ENCODE data around the gene USP22.

Gene USP22

GRCh38 chr17:21049457-21049856, 6.6 kb upstream of the USP22 start:
- no peaks in the 10 kb centered on the region for H3K27me3 ChIP-seq (ENCODE audit: control insufficient read depth in 5 of 5, insufficient read depth in 4 of 5, low read length in 5 of 5)
- no peaks in the 10 kb centered on the region for H3K9me3 ChIP-seq (ENCODE audit: control insufficient read depth in 5 of 5, low read length in 5 of 5)
- H3K4me1 ChIP-seq (ENCODE audit: control insufficient read depth in 5 of 5, insufficient read depth in 5 of 5, low read length in 5 of 5) = peaks cover 0 to 7% (median 5%) of the 10 kb centered on the region in 5 donors
- no peaks in the 10 kb centered on the region for H3K36me3 ChIP-seq (ENCODE audit: control insufficient read depth in 5 of 5, insufficient read depth in 5 of 5, low read length in 5 of 5)
- no peak overlapping the region for H3K9ac ChIP-seq (ENCODE audit: low read length in 5 of 5)
- H3K27ac ChIP-seq (ENCODE audit: low read depth, low read length) = no peak overlapping the region
- H3K4me3 ChIP-seq (ENCODE audit: low read depth in 1 of 5, low read length in 5 of 5) = no peak overlapping the region

- Histone ChIP-seq H3K9me3 (ENCODE audit: control insufficient read depth in 5 of 5, low read length in 5 of 5) (no peaks in the 10 kb centered on the region), H3K27me3 (ENCODE audit: control insufficient read depth in 5 of 5, insufficient read depth in 4 of 5, low read length in 5 of 5) (no peaks in the 10 kb centered on the region)
These were observed 3.4 kb upstream of the USP22 start for GRCh38 chr17:21046216-21046615.

GRCh38 chr17:21044971-21045370, 2.2 kb upstream of the USP22 start:
- Histone ChIP-seq H3K27me3 (ENCODE audit: control insufficient read depth in 5 of 5, insufficient read depth in 4 of 5, low read length in 5 of 5) (no peaks in the 10 kb centered on the region), H3K36me3 (ENCODE audit: control insufficient read depth in 5 of 5, insufficient read depth in 5 of 5, low read length in 5 of 5) (no peaks in the 10 kb centered on the region), H3K4me1 (ENCODE audit: control insufficient read depth in 5 of 5, insufficient read depth in 5 of 5, low read length in 5 of 5) (peaks cover 6 to 26% (median 18%) of the 10 kb centered on the region in 5 donors), H3K4me3 (ENCODE audit: low read depth in 1 of 5, low read length in 5 of 5) (no peak overlapping the region), H3K9ac (ENCODE audit: low read length in 5 of 5) (no peak overlapping the region), H3K9me3 (ENCODE audit: control insufficient read depth in 5 of 5, low read length in 5 of 5) (no peaks in the 10 kb centered on the region), H3K27ac (ENCODE audit: low read depth, low read length) (no peak overlapping the region)

More at GRCh38 chr17:21046216-21046615, 3.4 kb upstream of the USP22 start:
- H3K4me3 ChIP-seq (ENCODE audit: low read depth in 1 of 5, low read length in 5 of 5) = no peak overlapping the region
- H3K36me3 ChIP-seq (ENCODE audit: control insufficient read depth in 5 of 5, insufficient read depth in 5 of 5, low read length in 5 of 5) = no peaks in the 10 kb centered on the region
- peaks cover 3 to 14% (median 7%) of the 10 kb centered on the region in 5 donors for H3K4me1 ChIP-seq (ENCODE audit: control insufficient read depth in 5 of 5, insufficient read depth in 5 of 5, low read length in 5 of 5)
- H3K27ac ChIP-seq (ENCODE audit: low read depth, low read length) = no peak overlapping the region
- no peak overlapping the region for H3K9ac ChIP-seq (ENCODE audit: low read length in 5 of 5)

GRCh38 chr17:21043296-21044232, 753 bp upstream of the USP22 start:
- peak overlapping the region; percentile 69 to 88 (median 77) for H3K4me3 ChIP-seq (ENCODE audit: low read depth in 1 of 5, low read length in 5 of 5)
- H3K9me3 ChIP-seq (ENCODE audit: control insufficient read depth in 5 of 5, low read length in 5 of 5) = no peaks in the 10 kb centered on the region
- peak overlapping the region; percentile 76 for H3K27ac ChIP-seq (ENCODE audit: low read depth, low read length)
- H3K9ac ChIP-seq (ENCODE audit: low read length in 5 of 5) = peak overlapping the region in 4 of 5 donors; percentile 12 to 84 (median 76)
- no peaks in the 10 kb centered on the region for H3K36me3 ChIP-seq (ENCODE audit: control insufficient read depth in 5 of 5, insufficient read depth in 5 of 5, low read length in 5 of 5)
- no peaks in the 10 kb centered on the region for H3K27me3 ChIP-seq (ENCODE audit: control insufficient read depth in 5 of 5, insufficient read depth in 4 of 5, low read length in 5 of 5)
- H3K4me1 ChIP-seq (ENCODE audit: control insufficient read depth in 5 of 5, insufficient read depth in 5 of 5, low read length in 5 of 5) = peaks cover 8 to 29% (median 25%) of the 10 kb centered on the region in 5 donors

DNA sequence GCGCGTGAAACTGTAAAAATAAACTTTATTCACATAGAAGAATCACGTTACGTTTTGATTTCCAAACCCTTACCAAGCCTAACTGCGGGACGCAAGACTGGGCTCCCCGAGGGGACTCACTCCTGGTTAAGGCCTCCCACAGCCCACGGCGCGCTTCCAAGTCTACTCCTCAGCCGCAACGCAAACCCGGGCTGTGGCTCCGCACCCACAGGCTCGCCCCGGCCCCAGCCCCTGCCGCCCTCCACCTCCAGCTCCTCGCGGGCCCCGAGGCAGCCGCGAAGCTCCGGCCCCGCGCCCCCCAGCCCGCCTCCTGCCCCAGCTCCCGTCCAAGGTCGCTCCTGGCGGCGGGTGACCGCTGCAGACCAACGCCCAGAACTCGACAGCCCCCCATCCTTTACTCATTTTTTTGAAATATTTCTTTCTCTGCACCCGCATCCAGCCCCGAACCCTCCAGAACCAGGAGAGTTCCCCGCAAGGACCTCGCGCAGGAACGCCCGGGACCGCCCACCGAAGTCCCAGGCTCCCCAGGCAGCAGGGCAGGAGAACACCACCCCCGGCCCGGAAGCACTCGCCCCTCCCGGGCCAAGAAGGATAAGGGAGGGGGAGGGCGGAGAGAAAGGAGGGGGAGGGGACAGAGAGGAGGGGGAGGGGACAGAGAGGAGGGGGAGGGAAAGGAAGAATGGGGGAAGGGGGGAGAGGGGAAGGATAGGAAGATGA, 912 bp downstream of the USP22 start:
- peak overlapping the region; percentile 68 to 98 (median 94) for H3K9ac ChIP-seq (ENCODE audit: low read length in 5 of 5)
- H3K4me3 ChIP-seq (ENCODE audit: low read depth in 1 of 5, low read length in 5 of 5) = peak overlapping the region; percentile 78 to 95 (median 86)
- peaks cover 0 to 6% (median 0%) of the 10 kb centered on the region in 5 donors for H3K36me3 ChIP-seq (ENCODE audit: control insufficient read depth in 5 of 5, insufficient read depth in 5 of 5, low read length in 5 of 5)
- no peaks in the 10 kb centered on the region for H3K9me3 ChIP-seq (ENCODE audit: control insufficient read depth in 5 of 5, low read length in 5 of 5)
- peak overlapping the region; percentile 93 for H3K27ac ChIP-seq (ENCODE audit: low read depth, low read length)
- H3K4me1 ChIP-seq (ENCODE audit: control insufficient read depth in 5 of 5, insufficient read depth in 5 of 5, low read length in 5 of 5) = peaks cover 12 to 41% (median 34%) of the 10 kb centered on the region in 5 donors
- no peaks in the 10 kb centered on the region for H3K27me3 ChIP-seq (ENCODE audit: control insufficient read depth in 5 of 5, insufficient read depth in 4 of 5, low read length in 5 of 5)

GRCh38 chr17:21039839-21040575, 2.8 kb downstream of the USP22 start:
- H3K36me3 ChIP-seq (ENCODE audit: control insufficient read depth in 5 of 5, insufficient read depth in 5 of 5, low read length in 5 of 5) = peaks cover 0 to 6% (median 0%) of the 10 kb centered on the region in 5 donors
- peaks cover 12 to 58% (median 49%) of the 10 kb centered on the region in 5 donors for H3K4me1 ChIP-seq (ENCODE audit: control insufficient read depth in 5 of 5, insufficient read depth in 5 of 5, low read length in 5 of 5)
- H3K27ac ChIP-seq (ENCODE audit: low read depth, low read length) = peak overlapping the region; percentile 93
- H3K9ac ChIP-seq (ENCODE audit: low read length in 5 of 5) = peak overlapping the region in 3 of 5 donors; percentile 8 to 60 (median 26)
- H3K27me3 ChIP-seq (ENCODE audit: control insufficient read depth in 5 of 5, insufficient read depth in 4 of 5, low read length in 5 of 5) = no peaks in the 10 kb centered on the region
- H3K4me3 ChIP-seq (ENCODE audit: low read depth in 1 of 5, low read length in 5 of 5) = peak overlapping the region in 3 of 5 donors; percentile 80 to 95 (median 86)
- H3K9me3 ChIP-seq (ENCODE audit: control insufficient read depth in 5 of 5, low read length in 5 of 5) = no peaks in the 10 kb centered on the region

DNA sequence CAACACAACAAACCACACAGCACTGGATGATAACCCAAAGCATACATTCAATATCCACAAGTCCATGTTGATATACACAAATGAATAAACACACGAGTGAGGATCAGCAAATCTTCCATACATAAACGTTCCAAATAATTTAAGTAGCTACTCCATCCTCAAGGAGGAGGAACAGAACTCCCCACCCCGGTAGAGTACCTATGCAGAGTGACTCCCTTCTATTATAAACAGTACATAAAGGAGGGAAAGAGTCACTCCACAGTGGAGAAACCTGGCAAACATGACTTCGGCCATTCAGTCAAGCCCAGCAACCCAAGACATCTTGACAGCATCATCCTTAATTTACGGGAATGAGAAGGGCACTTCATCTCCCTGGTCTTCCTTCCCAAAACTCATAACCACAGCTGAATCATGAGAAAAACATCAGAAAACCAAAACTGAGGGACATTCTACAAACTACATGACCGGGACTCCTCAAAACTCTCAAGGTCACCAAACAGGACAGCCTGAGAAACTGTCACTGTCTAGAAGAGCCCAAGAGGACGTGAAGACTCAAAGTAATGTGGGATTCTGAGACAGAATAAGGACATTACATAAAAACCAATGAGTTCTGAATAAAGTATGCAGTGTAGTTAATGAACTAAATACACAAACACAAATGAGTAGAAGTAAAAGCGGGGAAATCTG, 5.6 kb downstream of the USP22 start:
- peaks cover 0 to 6% (median 0%) of the 10 kb centered on the region in 5 donors for H3K36me3 ChIP-seq (ENCODE audit: control insufficient read depth in 5 of 5, insufficient read depth in 5 of 5, low read length in 5 of 5)
- H3K27ac ChIP-seq (ENCODE audit: low read depth, low read length) = peak overlapping the region; percentile 47
- no peaks in the 10 kb centered on the region for H3K27me3 ChIP-seq (ENCODE audit: control insufficient read depth in 5 of 5, insufficient read depth in 4 of 5, low read length in 5 of 5)
- no peak overlapping the region for H3K4me3 ChIP-seq (ENCODE audit: low read depth in 1 of 5, low read length in 5 of 5)
- peaks cover 16 to 76% (median 65%) of the 10 kb centered on the region in 5 donors for H3K4me1 ChIP-seq (ENCODE audit: control insufficient read depth in 5 of 5, insufficient read depth in 5 of 5, low read length in 5 of 5)
- no peak overlapping the region for H3K9ac ChIP-seq (ENCODE audit: low read length in 5 of 5)
- no peaks in the 10 kb centered on the region for H3K9me3 ChIP-seq (ENCODE audit: control insufficient read depth in 5 of 5, low read length in 5 of 5)

GRCh38 chr17:21036361-21036881, 6.4 kb downstream of the USP22 start:
- Histone ChIP-seq H3K4me1 (ENCODE audit: control insufficient read depth in 5 of 5, insufficient read depth in 5 of 5, low read length in 5 of 5) (peaks cover 16 to 80% (median 70%) of the 10 kb centered on the region in 5 donors), H3K27ac (ENCODE audit: low read depth, low read length) (peak overlapping the region; percentile 1), H3K9me3 (ENCODE audit: control insufficient read depth in 5 of 5, low read length in 5 of 5) (no peaks in the 10 kb centered on the region), H3K9ac (ENCODE audit: low read length in 5 of 5) (no peak overlapping the region), H3K27me3 (ENCODE audit: control insufficient read depth in 5 of 5, insufficient read depth in 4 of 5, low read length in 5 of 5) (no peaks in the 10 kb centered on the region), H3K4me3 (ENCODE audit: low read depth in 1 of 5, low read length in 5 of 5) (no peak overlapping the region), H3K36me3 (ENCODE audit: control insufficient read depth in 5 of 5, insufficient read depth in 5 of 5, low read length in 5 of 5) (peaks cover 0 to 6% (median 0%) of the 10 kb centered on the region in 5 donors)

GRCh38 chr17:21035406-21035805, 7.4 kb downstream of the USP22 start:
- Histone ChIP-seq H3K9me3 (ENCODE audit: control insufficient read depth in 5 of 5, low read length in 5 of 5) (no peaks in the 10 kb centered on the region), H3K27ac (ENCODE audit: low read depth, low read length) (no peak overlapping the region), H3K4me1 (ENCODE audit: control insufficient read depth in 5 of 5, insufficient read depth in 5 of 5, low read length in 5 of 5) (peaks cover 16 to 74% (median 65%) of the 10 kb centered on the region in 5 donors), H3K36me3 (ENCODE audit: control insufficient read depth in 5 of 5, insufficient read depth in 5 of 5, low read length in 5 of 5) (peaks cover 0 to 6% (median 0%) of the 10 kb centered on the region in 5 donors), H3K9ac (ENCODE audit: low read length in 5 of 5) (peak overlapping the region in 1 of 5 donors; percentile 17), H3K27me3 (ENCODE audit: control insufficient read depth in 5 of 5, insufficient read depth in 4 of 5, low read length in 5 of 5) (no peaks in the 10 kb centered on the region), H3K4me3 (ENCODE audit: low read depth in 1 of 5, low read length in 5 of 5) (no peak overlapping the region)

Data from subcutaneous abdominal adipose tissue (tissue), 5 donors.